ENCODE results near the gene CYB5R2.

CYB5R2 gene

GRCh38 chr11:7636350-7636749 is 37.0 kb downstream of the CYB5R2 start:
- DNase-seq = no peak

- no peak for DNase-seq
These were observed 37.6 kb downstream of the CYB5R2 start for GRCh38 chr11:7635708-7636107.

DNA sequence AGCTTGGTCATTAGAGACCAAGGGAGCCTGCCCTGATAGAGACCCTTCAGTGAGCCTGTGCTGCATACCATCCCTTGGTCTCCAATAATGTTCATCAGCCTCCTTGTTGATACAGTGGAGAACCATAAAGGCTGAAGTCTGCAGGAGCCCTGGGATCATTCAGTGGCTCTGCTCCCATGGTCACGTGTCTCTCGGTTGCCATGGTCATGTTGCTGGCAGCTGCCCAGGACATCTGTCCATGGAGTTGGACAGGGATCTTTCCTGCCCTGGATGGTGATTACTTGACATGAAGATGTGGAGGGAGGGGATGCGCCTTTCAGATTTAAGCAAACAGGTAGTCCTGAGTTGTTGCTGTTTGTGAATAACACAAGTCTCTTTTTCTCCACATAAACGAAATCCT is 38.2 kb downstream of the CYB5R2 start:
- DNase-seq = no peak

GRCh38 chr11:7632211-7632610 is 41.1 kb downstream of the CYB5R2 start:
- DNase-seq = no peak

DNA sequence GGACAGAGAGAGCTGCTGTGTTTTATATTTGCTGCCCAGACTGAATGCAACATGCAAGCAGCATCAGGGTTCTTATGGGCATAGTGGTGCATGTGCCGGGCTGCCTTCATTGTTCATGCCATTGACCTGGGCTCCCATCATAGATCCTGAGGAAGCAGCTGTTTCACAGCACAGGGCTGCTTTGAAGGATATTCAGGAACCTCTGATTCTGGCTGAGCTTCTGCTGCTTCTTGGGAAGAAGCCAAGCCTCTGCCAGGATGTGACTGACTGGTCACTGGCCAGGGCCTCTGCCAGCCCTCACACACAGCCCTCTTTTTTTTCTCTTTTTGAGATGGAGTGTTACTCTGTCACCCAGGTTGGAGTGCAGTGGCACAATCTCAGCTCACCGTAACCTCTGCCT is 43.3 kb downstream of the CYB5R2 start:
- DNase-seq = no peak

GRCh38 chr11:7628660-7629059 is 44.6 kb downstream of the CYB5R2 start:
- no peak for DNase-seq

DNA sequence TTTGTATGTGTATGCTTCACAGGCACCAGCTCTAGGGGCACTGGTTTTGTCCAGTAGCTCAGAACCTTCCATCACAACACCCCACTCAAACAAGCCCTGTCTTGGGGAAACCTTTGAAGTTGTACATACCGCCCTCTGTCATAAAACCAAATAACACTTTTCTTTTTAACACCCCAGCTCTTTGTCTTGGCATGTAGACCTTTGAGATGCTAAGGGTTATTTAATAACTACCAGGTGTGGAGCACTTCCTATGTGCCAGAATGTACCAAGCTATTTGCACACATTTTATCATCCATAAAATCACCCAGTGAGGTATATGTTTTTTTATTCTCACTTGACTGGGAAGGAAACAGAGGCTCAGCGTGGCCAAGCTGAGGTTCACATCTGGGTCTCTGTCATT is 50.6 kb downstream of the CYB5R2 start:
- DNase-seq = no peak

DNA sequence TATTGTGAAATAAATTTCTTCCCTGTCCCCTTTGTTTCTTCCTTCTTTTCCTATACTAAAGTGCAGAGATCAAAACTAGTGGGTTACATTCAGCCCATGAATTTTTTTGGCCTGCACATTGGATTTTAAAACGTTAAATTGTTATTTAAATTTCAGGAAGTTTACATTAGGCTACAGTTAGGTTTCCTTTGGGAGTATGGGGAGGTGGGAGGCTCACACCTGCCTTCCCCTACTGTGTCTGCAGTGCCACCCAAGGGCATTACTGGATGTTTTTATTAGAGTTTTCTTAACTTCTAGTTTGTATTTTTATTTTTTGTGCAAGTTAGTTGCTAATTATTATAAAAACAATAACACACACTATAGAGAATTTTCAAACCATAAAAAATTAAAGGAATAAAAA is 51.7 kb downstream of the CYB5R2 start:
- no peak for DNase-seq

- no peak for DNase-seq
These were observed 52.2 kb downstream of the CYB5R2 start for GRCh38 chr11:7621090-7621489.

DNA sequence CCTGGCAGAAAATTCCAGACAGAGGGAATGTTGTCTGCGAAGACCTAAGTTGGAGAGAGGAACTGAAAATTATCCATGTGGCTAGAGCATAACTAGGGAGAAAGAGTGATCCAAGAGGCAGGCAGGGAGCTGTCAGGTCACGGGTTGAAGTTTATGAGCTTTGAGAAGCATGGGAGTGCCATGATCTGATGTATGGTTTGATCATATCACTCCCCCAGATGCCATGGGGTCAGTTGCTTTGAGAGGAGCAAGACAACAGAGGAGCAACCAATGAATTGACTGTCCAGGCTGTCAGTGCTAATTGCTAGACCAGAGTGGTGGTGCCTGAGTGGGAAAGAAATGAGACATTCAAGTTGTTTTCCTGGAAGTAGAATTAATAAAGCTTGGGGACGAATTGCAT is 54.0 kb downstream of the CYB5R2 start:
- no peak for DNase-seq

DNA sequence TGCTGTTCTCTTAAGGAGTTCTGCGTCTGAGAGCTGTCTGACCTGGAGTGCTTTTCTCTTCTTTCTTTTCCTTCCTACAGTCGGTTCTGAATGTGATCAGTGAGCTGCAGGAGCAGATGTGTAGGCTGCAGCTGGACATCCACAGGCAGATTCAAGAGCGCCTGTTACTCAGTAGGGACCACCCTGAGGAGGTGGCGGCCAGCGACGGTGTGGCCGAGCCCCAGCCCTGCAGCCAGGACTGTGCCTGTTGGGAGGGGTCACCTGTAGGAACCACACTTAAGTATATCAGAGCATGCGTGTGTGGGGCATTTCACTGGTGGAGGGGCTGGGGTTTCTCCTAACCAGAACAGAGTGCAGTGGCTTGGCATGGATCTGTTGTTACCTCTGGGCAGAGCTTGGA is 56.3 kb downstream of the CYB5R2 start:
- DNase-seq = no peak
